Keratinocyte (primary cell): ENCODE data around the gene UBE2D4. TPM values are rescaled to one million over a fixed set of nuclear protein-coding genes. Genes with fewer than 3 reads are reported as not detected.
"Not testable (repeated sequence)": the region's sequence is repeated elsewhere in the genome, so short reads cannot be mapped to it uniquely, and the experiment has no call there.

ENCODE experiments used
- DNase-seq: peaks from one replicate; pipeline ENCODE4 v3.0.0-alpha.2; 2011; ENCODE audit warnings: low read depth, missing footprints, low spot score
- FAIRE-seq: peaks from 2 replicates; lab custom pipeline; 2011; peaks lifted over from hg19 to GRCh38; lab: Jason Lieb, UNC
- H2AFZ ChIP-seq: 2 replicates; pipeline ENCODE4 v1.6.0; 2012; ENCODE audit warnings: low read length, control low read depth, inconsistent platforms; ENCODE audit not compliant: control insufficient read depth
- H3K27ac ChIP-seq: 2 replicates; pipeline ENCODE4 v1.5.1; 2011; ENCODE audit warnings: low read length; ENCODE audit not compliant: control insufficient read depth, insufficient read depth
- H3K27me3 ChIP-seq: 3 replicates; pipeline ENCODE4 v1.6.0; 2011; ENCODE audit warnings: low read length; ENCODE audit not compliant: control insufficient read depth, insufficient read depth; ENCODE audit errors: extremely low read depth
- H3K36me3 ChIP-seq, 2 experiments: 2 replicates in 1 of 2; 3 replicates in 1 of 2; pipeline ENCODE4 v1.5.1; 2011; ENCODE audit warnings: low read length in 2 of 2, mild to moderate bottlenecking in 1 of 2; ENCODE audit not compliant: control insufficient read depth in 2 of 2, insufficient read depth in 2 of 2; ENCODE audit errors: extremely low read depth in 1 of 2
- H3K4me1 ChIP-seq: 3 replicates; pipeline ENCODE4 v1.5.1; 2011; ENCODE audit warnings: low read length; ENCODE audit not compliant: control insufficient read depth, insufficient read depth; ENCODE audit errors: extremely low read depth
- H3K4me2 ChIP-seq: 3 replicates; pipeline ENCODE4 v1.6.0; 2011; ENCODE audit warnings: low read depth, low read length; ENCODE audit not compliant: control insufficient read depth, insufficient read depth; ENCODE audit errors: extremely low read depth
- H3K4me3 ChIP-seq, 3 experiments: fragments of 200-600 bp in 1 of 3; sonication (generic) in 1 of 3; 2 replicates in 2 of 3; 3 replicates in 1 of 3; pipeline ENCODE4 v1.5.1; 2011 to 2016; ENCODE audit warnings: low read length in 3 of 3, mild to moderate bottlenecking in 3 of 3, control low read depth in 2 of 3, inconsistent platforms in 1 of 3, low read depth in 1 of 3, mixed read lengths in 1 of 3, mixed run types in 1 of 3, moderate library complexity in 1 of 3; ENCODE audit not compliant: control insufficient read depth in 2 of 3, insufficient read depth in 2 of 3; ENCODE audit errors: extremely low read depth in 1 of 3
- H3K79me2 ChIP-seq: 2 replicates; pipeline ENCODE4 v1.6.0; 2012; ENCODE audit warnings: low read length; ENCODE audit not compliant: control insufficient read depth, insufficient read depth
- H3K9ac ChIP-seq: 3 replicates; pipeline ENCODE4 v1.6.0; 2011; ENCODE audit warnings: low read length; ENCODE audit not compliant: control insufficient read depth, insufficient read depth; ENCODE audit errors: extremely low read depth
- H3K9me1 ChIP-seq: 3 replicates; pipeline ENCODE4 v1.6.0; 2011; ENCODE audit warnings: low read length; ENCODE audit not compliant: control insufficient read depth, insufficient read depth; ENCODE audit errors: extremely low read depth
- H3K9me3 ChIP-seq: 2 replicates; pipeline ENCODE4 v1.5.1; 2012; ENCODE audit warnings: low read depth, low read length; ENCODE audit not compliant: control insufficient read depth
- H4K20me1 ChIP-seq: 3 replicates; pipeline ENCODE4 v1.6.0; 2011; ENCODE audit warnings: low read length; ENCODE audit not compliant: control insufficient read depth, insufficient read depth; ENCODE audit errors: extremely low read depth
- CTCF ChIP-seq, 3 experiments: IDR thresholded peaks in 1 of 3; conservative IDR thresholded peaks in 1 of 3; optimal IDR thresholded peaks in 1 of 3; 2 replicates in 2 of 3; 3 replicates in 1 of 3; pipeline versions ENCODE3 to v1.5.1; 2011; ENCODE audit warnings: low read length in 3 of 3, mild to moderate bottlenecking in 3 of 3, moderate library complexity in 2 of 3, control low read depth in 1 of 3, inconsistent platforms in 1 of 3; ENCODE audit not compliant: insufficient read depth in 2 of 3; ENCODE audit errors: extremely low read depth in 1 of 3
- dilution Hi-C: fragments of 300-500 bp; cut with MboI; formaldehyde crosslinking; loops from one replicate; pipeline ENCODE4 v1.7.0; 2020; ENCODE audit warnings: low sequenced_read_pairs; ENCODE audit not compliant: extremely low pct_ligation_motif_present
- polyA plus RNA-seq, 5 experiments: library from polyadenylated mRNA; depleted of rRNA in 3 of 5; stranded (reverse) in 3 of 5; stranded (forward) in 1 of 5; unstranded in 1 of 5; fragments of >200 nt; gene quantifications; 1 replicate in 1 of 5; 2 replicates in 3 of 5; 3 replicates in 1 of 5; pipeline versions ENCODE4 v1.2.1 to v1.2.3, GENCODE V29; 2011 to 2012; ENCODE audit warnings: missing spikeins in 2 of 5, low read depth in 1 of 5, low replicate concordance in 1 of 5

UBE2D4 gene
- polyA plus RNA-seq, 1 donor (not counting 4 experiments of a cell fraction or from before 2014, with no cell fraction given): 8.1 TPM

DNA sequence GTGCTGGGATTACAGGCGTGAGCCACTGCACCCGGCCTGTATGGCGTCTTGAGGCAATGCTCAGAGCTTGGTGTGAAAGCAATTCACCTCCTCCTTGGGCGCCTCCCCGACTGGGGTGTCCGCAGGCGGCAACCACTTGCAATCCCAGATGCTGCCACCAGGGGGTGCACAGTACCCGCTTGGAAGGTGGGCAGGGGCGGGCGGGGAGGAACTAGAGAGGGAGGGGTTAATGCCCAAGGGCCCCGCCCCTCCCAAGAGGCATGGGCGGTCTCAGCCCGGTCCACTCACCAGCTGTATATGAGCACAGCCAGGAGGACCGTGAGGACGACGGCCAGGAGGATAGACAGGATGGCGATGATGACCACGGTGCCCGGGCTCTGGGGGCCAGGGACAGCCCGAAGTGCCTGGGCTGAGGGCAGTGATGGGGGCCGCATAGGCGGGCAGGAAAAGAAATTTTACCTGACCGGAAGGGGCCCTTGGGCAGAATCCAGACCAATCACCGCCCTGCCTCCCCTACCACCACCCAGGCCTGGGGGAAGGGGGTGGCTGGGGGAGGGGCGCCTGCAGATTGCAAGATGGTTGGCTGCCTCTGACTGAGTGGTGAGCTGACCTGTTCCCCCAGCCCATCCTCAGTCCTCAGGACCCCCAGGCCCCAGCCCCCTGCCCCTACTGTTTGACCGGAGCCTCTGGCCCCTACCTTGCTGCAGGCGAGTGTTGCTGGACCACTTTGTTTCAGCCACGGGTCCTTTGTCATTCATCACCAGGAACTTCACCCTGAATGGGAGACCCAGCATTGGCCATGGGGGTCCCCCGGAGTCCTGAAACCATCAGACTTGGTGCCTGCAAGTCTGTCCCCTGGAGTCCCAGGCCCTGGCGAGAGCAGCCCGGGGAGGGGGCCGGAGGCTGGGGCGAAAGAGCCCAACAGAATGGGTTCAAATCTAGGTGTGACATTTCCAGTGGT, 59.9 kb downstream of the UBE2D4 start:
- H3K4me1 ChIP-seq, H3K79me2 ChIP-seq, H3K27me3 ChIP-seq, dilution Hi-C loops, H3K9me3 ChIP-seq, FAIRE-seq, H4K20me1 ChIP-seq, H3K4me2 ChIP-seq, H3K9me1 ChIP-seq, H2AFZ ChIP-seq, H3K36me3 ChIP-seq, DNase-seq, H3K27ac ChIP-seq, H3K9ac ChIP-seq, H3K4me3 ChIP-seq: not testable (repeated sequence)
- TF ChIP-seq CTCF (optimal IDR thresholded peaks at IDR 0.05 in 1 of 3, IDR thresholded peaks at IDR 0.05 in 1 of 3, conservative IDR thresholded peaks at IDR 0.05 in 1 of 3; ENCODE audit: extremely low read depth in 1 of 3, insufficient read depth in 2 of 3, low read length in 3 of 3): peak in 1 of 3 experiments; percentile 54

- H4K20me1 ChIP-seq, H3K9me3 ChIP-seq, H3K79me2 ChIP-seq, FAIRE-seq, H3K36me3 ChIP-seq, H3K4me1 ChIP-seq, H3K9ac ChIP-seq, H3K9me1 ChIP-seq, DNase-seq, H3K27ac ChIP-seq, H3K27me3 ChIP-seq, H3K4me2 ChIP-seq, dilution Hi-C loops, H3K4me3 ChIP-seq, H2AFZ ChIP-seq: not testable (repeated sequence)
These were observed 61.2 kb downstream of the UBE2D4 start for GRCh38 chr7:43987476-43987875.

- H3K4me1 ChIP-seq, H3K27ac ChIP-seq, H3K4me2 ChIP-seq, H3K79me2 ChIP-seq, H3K4me3 ChIP-seq, FAIRE-seq, dilution Hi-C loops, H4K20me1 ChIP-seq, H3K9me3 ChIP-seq, H3K27me3 ChIP-seq, H2AFZ ChIP-seq, H3K9ac ChIP-seq, H3K9me1 ChIP-seq, DNase-seq, H3K36me3 ChIP-seq: not testable (repeated sequence)
These were observed 63.9 kb downstream of the UBE2D4 start for GRCh38 chr7:43990011-43990585.

DNA sequence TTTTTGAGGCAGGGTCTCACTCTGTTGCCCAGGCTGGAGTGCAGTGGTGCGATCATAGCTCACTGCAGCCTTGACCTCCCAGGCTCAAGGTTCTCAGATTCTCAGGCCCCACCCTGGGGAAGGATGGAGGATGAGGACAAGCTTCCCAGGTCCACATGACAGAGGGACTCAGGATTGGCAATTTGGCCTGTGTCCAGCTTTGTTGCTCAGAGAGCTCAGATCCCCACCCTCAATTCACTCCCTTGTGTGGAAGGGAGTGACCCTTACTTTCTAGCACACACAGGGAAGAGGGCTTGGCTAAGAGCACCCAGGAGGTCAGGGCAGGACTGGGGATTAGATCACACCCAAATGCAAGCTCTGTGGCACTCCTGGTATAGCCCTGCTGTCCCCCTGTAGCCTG, 64.6 kb downstream of the UBE2D4 start:
- H4K20me1 ChIP-seq, dilution Hi-C loops, H3K4me2 ChIP-seq, FAIRE-seq, H3K27ac ChIP-seq, H3K9me1 ChIP-seq, H3K27me3 ChIP-seq, H3K4me3 ChIP-seq, H3K79me2 ChIP-seq, H3K36me3 ChIP-seq, DNase-seq, H3K9me3 ChIP-seq, H3K4me1 ChIP-seq, H3K9ac ChIP-seq, H2AFZ ChIP-seq: not testable (repeated sequence)
